GM11168 (cell line): Measurements from ENCODE around the gene LYPD5.

Experiments used
- in situ Hi-C: fragments of 300-500 bp; cut with MboI; formaldehyde crosslinking; loops from one replicate; pipeline ENCODE4 v1.12.0; 2022; ENCODE audit warnings: low sequenced_read_pairs; ENCODE audit not compliant: unreplicated experiment

Gene LYPD5

DNA sequence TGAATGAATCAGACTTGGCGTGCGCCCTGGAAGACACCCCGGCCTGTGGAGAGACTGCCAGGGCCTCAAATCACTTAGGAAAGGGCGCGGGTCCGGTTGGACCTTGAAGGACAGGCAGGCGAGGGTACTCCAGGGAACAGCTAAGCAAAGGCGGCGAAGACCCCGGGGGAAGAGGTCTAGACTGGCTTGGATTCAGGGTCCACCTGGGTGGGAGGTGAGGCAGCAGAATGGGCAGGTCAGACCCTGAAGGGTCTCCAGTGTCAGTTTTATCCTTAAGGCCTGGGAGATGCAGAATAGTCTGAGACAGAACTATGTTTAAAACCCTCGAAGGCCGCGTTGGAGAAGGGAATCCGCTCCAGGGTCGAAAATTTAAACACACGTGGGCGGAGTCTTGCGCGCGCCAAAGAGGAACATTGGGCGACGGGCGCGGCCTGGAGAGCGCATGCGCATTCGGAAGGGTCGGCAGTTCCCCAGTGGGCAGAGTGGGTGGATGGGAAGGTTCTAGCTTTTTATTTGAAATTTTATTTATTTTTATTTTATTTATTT is 46.9 kb downstream of the LYPD5 start:
- in situ Hi-C loops = no loop called here

DNA sequence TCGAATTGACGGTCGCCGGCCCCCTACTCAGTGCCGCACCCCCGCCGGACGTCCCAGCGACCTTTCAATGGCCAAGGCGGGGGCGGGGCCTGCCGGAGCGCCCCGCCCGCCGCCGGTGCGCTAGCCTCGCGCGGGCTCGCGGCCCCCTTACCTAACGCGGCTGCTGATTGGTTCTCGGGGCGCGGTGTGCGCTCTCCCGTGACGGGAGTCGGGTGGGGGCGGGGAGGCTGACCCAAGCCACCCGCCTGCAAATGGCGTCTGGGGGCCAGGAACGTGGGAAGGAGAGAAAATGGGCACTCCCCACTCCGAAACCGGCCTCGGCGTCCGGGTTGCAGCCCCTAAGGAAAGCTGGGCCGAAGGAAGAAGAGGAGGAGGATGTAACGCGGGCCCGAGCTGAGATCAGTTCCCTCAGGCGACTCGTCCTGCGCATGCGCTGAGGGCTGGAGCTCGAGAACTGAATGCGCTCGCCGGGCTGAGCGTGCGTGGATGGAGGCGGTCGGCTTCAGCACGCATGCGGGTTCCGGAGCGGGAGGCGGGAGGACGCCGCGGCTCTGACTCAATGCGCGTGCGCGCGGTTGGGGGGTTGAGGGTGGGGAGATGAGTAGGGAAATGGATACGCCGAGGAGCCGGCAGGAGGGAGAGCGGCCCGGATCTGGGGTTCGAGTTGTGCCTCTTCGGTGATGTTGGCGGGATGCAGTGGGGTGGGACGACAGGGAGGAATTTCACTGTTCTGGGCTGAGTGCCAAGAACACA is 47.6 kb downstream of the LYPD5 start, which contains the start of gene SMG9:
SMG9 (minus strand) TSS at position 460 of the 753 bp plus-strand sequence. CDS start 4,221 bp downstream, outside the sequence.
- in situ Hi-C loops = no loop called here

DNA sequence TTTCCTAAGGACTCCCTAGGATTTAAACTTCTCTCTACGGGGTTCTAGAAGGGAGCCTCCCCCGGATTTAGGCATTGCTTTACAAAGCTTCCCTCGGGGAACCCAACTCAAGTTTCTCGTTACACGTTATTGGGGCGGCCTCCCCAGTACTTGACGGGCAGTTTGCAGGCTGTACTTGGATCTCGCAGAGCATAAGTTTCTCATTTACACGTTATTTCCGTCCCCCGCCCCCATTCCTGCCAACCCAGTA is 48.1 kb downstream of the LYPD5 start:
- in situ Hi-C loops = no loop called here

DNA sequence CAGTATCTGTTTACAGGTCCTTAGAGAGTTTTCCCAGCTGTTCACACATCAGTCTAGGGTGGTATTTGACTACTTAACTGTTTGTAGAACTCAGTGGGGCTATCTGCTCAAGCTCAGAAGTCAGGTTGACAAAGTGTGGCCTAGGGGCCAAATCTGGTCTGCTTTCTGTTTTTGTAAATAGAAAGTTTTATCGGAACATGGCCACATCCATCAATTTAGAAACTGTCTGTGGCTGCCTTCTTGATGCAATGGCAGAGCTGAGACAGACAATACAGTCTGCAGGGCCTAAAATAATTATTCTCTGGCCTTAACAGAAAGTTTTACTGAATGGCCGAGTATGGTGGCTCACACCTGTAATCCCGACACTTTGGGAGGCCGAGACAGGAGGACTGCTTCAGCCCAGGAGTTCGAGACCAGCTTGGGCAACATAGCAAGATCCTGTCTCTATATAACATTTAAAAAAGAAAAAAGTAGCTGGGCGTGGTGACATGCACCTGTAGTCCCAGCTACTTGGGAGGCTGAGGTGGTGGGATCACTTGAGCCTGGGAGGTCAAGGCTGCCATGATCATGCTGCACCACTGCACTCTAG is 49.9 kb downstream of the LYPD5 start:
- in situ Hi-C loops = no loop called here

DNA sequence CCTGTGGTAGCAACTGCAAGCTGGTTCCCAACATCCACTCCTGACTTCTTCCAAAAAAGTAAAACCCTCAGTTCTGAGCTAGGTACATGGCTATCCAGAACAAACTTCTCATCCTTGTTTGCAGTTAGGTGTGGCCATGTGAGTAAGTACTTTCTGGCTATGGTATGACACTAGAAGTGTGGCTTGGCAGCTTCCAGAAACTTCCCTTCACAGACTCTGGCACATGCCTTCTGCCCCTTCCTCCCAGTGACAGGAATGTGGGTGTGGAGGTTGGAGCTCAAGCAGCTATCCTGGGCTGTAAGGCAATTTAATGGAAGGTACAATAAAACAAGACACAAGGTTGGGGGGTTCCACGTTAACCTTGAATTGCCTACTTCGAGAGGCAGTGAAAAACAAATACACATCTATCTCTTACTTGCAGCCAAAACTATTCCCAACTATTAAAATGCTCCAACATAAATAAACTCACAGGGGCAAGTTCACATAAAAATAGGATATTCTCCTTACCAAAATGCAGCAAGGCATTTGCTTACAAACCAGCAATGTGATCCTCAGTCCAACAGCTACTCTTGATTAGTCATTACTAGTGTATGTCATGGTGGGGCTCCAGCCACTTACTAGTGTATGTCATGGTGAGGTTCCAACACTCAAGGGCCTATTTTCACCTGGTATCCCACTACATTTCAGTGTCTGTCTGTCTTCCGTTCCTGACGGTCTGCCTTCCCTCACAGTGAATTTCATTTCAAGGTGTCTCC is 50.6 kb downstream of the LYPD5 start:
- in situ Hi-C loops = no loop called here

DNA sequence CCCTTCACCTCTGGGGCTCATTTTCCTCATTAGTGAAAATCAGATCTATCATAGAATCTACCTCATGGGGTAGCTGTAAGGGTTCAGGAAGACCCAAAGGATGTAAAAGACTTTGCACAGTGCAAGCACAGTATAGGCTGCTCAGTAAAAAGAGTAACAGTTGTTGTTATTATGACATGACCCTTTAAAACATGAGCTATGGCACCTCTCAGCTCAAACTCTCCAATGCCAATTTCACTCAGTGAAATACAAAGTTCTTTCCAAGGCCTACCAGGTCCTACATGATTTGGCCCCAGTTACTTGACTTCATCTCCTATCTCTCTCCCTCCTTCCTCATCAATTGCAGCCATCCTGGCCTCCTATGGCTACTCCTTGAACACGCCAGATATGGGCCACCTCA is 52.3 kb downstream of the LYPD5 start:
- in situ Hi-C loops = loop anchor here (5.0 kb wide), 1 partner anchor 32 kb away; the partner anchor contains the start of gene KCNN4

DNA sequence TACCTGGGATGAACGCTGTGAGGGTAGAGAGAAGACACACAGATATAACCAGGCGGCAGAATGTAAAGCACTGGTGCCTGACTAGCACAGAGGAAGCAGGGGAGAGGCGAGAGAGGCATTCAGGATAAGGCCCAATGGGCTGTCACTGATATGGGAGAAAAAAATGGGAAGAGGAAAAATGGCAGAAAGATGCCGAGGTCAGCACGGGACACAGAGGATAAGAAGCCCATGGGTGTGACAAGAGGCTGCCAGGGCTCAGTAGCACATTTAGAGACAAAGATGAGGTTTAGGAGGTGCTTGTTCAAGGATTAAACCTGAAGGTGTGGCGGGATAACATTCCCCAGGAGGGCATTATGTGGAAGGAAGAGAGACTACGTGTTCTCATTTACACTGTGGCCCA is 53.1 kb downstream of the LYPD5 start:
- in situ Hi-C loops = loop anchor here (5.0 kb wide), 1 partner anchor 33 kb away; the partner anchor contains the start of gene KCNN4

DNA sequence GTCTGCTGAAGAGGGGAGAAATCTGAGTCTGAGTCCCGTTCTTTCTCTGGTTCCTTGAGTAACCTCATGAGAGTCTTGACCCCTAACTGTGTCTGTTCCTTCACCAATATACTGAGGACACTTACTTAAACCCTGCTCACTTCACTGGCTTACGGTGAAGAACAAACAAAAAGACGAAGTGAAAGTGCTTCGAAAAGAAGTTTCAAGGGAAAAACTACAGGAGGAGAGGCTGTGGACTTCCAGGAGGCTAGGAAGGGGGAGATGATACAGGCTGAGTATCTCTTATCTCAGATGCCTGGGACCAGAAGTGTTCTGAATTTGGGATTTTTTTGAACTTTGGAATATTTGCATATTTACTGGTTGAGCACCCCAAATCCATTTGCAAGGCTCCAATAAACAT is 53.6 kb downstream of the LYPD5 start:
- in situ Hi-C loops = loop anchor here (5.0 kb wide), 1 partner anchor 34 kb away; the partner anchor contains the start of gene KCNN4

DNA sequence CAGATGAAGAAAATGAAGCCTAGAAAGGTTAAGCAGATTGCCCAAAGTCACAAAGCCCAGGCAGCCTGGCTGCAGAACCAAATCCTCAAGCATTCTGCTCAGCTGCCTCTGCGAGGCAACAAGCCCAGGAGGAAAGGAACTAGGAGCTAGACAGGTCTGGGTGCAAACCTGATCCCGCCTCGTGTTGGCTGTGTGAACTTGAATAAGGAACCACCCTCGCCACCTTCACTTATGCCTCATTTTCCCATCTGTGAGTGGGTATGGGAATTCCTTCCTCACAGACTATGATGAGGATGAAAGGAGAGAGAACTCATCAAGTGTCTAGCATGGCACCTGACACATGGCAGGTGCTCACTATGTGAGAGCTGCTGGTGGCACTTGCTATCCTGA is 54.0 kb downstream of the LYPD5 start:
- in situ Hi-C loops = loop anchor here (5.0 kb wide), 1 partner anchor 34 kb away; the partner anchor contains the start of gene KCNN4

DNA sequence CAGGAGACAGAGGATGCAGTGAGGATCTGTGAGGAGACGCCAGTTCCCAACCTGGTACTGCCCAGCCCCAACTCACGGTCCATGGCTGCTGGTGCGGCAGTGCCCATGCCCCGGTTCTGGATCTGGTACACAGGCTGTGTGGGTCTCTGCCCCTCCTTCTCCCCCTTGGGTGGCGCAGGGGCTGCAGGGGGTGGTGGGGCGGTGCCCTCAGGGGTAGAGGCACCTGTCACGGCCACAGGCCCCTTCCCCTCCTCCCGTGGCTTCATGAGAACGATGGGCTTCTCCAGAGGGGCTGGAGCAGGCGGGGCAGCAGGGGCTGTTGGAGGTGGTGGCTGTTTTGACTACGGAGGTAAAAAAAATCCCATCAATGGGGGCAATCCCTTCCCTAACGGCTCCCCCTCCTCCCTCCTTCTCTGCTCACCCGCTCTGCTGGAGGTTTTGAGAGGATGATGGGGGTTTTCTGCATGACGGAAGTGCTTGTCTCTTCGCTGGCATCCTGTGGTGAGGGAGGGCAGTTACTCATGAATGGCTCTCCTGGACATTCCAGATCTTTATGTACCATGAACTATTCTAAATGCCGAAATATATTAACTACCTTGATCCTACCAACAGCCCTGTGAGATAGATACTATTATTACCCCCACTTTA is 54.6 kb downstream of the LYPD5 start:
- in situ Hi-C loops = loop anchor here (5.0 kb wide), 1 partner anchor 35 kb away; the partner anchor contains the start of gene KCNN4
